ENCODE data around the gene ATP2C1.
"Not testable (repeated sequence)": the region's sequence is repeated elsewhere in the genome, so short reads cannot be mapped to it uniquely, and the experiment has no call there.

The ATP2C1 gene

GRCh38 chr3:130960139-130960795, 66.4 kb downstream of the ATP2C1 start:
- Histone ChIP-seq H3K27ac (ENCODE audit: low read length) (no peak overlapping the region), H3K36me3 (ENCODE audit: control insufficient read depth in 2 of 2, insufficient read depth in 2 of 2, low read length in 2 of 2) (peaks cover 17 to 19% of the 10 kb centered on the region in 2 donors)

DNA sequence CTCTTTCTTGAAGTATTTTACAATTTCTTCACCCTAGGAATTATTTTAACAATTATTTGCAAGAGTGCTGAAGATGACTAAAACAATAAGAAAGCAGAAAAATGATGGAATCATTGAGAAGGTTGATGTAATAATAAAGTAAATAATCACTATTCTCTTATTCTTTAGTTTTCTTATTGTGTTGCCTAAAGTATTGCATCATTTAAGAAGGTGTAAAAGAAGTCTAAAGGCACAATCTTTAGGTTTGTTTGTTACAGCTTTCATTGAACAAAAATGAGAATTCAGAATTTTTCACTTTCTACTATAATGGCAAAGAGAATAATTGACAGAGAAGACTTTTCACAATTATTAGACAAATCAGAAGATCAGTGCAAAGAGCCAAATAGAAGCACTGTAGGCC, 67.6 kb downstream of the ATP2C1 start:
- no peaks in the 10 kb centered on the region for H3K27me3 ChIP-seq (ENCODE audit: control insufficient read depth in 1 of 2, insufficient read depth in 2 of 2, low read length in 2 of 2)
- H3K27ac ChIP-seq (ENCODE audit: low read length) = no peak overlapping the region
- H3K36me3 ChIP-seq (ENCODE audit: control insufficient read depth in 2 of 2, insufficient read depth in 2 of 2, low read length in 2 of 2) = peaks cover 19 to 28% of the 10 kb centered on the region in 2 donors
- H3K9me3 ChIP-seq (ENCODE audit: control insufficient read depth in 2 of 2, low read length in 2 of 2) = no peaks in the 10 kb centered on the region
- H3K9ac ChIP-seq (ENCODE audit: low read length in 2 of 2) = no peak overlapping the region
- H3K4me1 ChIP-seq (ENCODE audit: control insufficient read depth, insufficient read depth, low read length) = no peaks in the 10 kb centered on the region
- H3K4me3 ChIP-seq (ENCODE audit: low read length in 2 of 2) = no peak overlapping the region

More at GRCh38 chr3:130960139-130960795, 66.4 kb downstream of the ATP2C1 start:
- no peak overlapping the region for H3K4me3 ChIP-seq (ENCODE audit: low read length in 2 of 2)
- no peak overlapping the region for H3K9ac ChIP-seq (ENCODE audit: low read length in 2 of 2)
- H3K27me3 ChIP-seq (ENCODE audit: control insufficient read depth in 1 of 2, insufficient read depth in 2 of 2, low read length in 2 of 2) = no peaks in the 10 kb centered on the region
- H3K4me1 ChIP-seq (ENCODE audit: control insufficient read depth, insufficient read depth, low read length) = no peaks in the 10 kb centered on the region
- no peaks in the 10 kb centered on the region for H3K9me3 ChIP-seq (ENCODE audit: control insufficient read depth in 2 of 2, low read length in 2 of 2)

- H3K27ac ChIP-seq (ENCODE audit: low read length) = no peak overlapping the region
- H3K27me3 ChIP-seq (ENCODE audit: control insufficient read depth in 1 of 2, insufficient read depth in 2 of 2, low read length in 2 of 2) = no peaks in the 10 kb centered on the region
- H3K9ac ChIP-seq (ENCODE audit: low read length in 2 of 2) = no peak overlapping the region
- H3K4me3 ChIP-seq (ENCODE audit: low read length in 2 of 2) = no peak overlapping the region
- H3K4me1 ChIP-seq (ENCODE audit: control insufficient read depth, insufficient read depth, low read length) = no peaks in the 10 kb centered on the region
- H3K9me3 ChIP-seq (ENCODE audit: control insufficient read depth in 2 of 2, low read length in 2 of 2) = no peaks in the 10 kb centered on the region
- H3K36me3 ChIP-seq (ENCODE audit: control insufficient read depth in 2 of 2, insufficient read depth in 2 of 2, low read length in 2 of 2) = peaks cover 30 to 31% of the 10 kb centered on the region in 2 donors
Observed at GRCh38 chr3:130963444-130963843, 69.6 kb downstream of the ATP2C1 start.

- H3K36me3 ChIP-seq (ENCODE audit: control insufficient read depth in 2 of 2, insufficient read depth in 2 of 2, low read length in 2 of 2) = peaks cover 30 to 34% of the 10 kb centered on the region in 2 donors
- no peak overlapping the region for H3K27ac ChIP-seq (ENCODE audit: low read length)
Observed at GRCh38 chr3:130963878-130964277, 70.0 kb downstream of the ATP2C1 start.

GRCh38 chr3:130967281-130967680, 73.4 kb downstream of the ATP2C1 start:
- no peak overlapping the region for H3K9ac ChIP-seq (ENCODE audit: low read length in 2 of 2)
- H3K4me3 ChIP-seq (ENCODE audit: low read length in 2 of 2) = no peak overlapping the region
- H3K27ac ChIP-seq (ENCODE audit: low read length) = no peak overlapping the region
- peaks cover 29 to 36% of the 10 kb centered on the region in 2 donors for H3K36me3 ChIP-seq (ENCODE audit: control insufficient read depth in 2 of 2, insufficient read depth in 2 of 2, low read length in 2 of 2)
- no peaks in the 10 kb centered on the region for H3K4me1 ChIP-seq (ENCODE audit: control insufficient read depth, insufficient read depth, low read length)
- H3K9me3 ChIP-seq (ENCODE audit: control insufficient read depth in 2 of 2, low read length in 2 of 2) = no peaks in the 10 kb centered on the region
- H3K27me3 ChIP-seq (ENCODE audit: control insufficient read depth in 1 of 2, insufficient read depth in 2 of 2, low read length in 2 of 2) = no peaks in the 10 kb centered on the region

More at GRCh38 chr3:130963878-130964277, 70.0 kb downstream of the ATP2C1 start:
- Histone ChIP-seq H3K4me1 (ENCODE audit: control insufficient read depth, insufficient read depth, low read length) (no peaks in the 10 kb centered on the region), H3K4me3 (ENCODE audit: low read length in 2 of 2) (no peak overlapping the region), H3K27me3 (ENCODE audit: control insufficient read depth in 1 of 2, insufficient read depth in 2 of 2, low read length in 2 of 2) (no peaks in the 10 kb centered on the region), H3K9me3 (ENCODE audit: control insufficient read depth in 2 of 2, low read length in 2 of 2) (no peaks in the 10 kb centered on the region), H3K9ac (ENCODE audit: low read length in 2 of 2) (no peak overlapping the region)

GRCh38 chr3:130968221-130968620, 74.3 kb downstream of the ATP2C1 start:
- Histone ChIP-seq H3K36me3 (ENCODE audit: control insufficient read depth in 2 of 2, insufficient read depth in 2 of 2, low read length in 2 of 2) (peaks cover 29 to 36% of the 10 kb centered on the region in 2 donors), H3K4me3 (ENCODE audit: low read length in 2 of 2) (no peak overlapping the region), H3K9me3 (ENCODE audit: control insufficient read depth in 2 of 2, low read length in 2 of 2) (no peaks in the 10 kb centered on the region), H3K9ac (ENCODE audit: low read length in 2 of 2) (no peak overlapping the region), H3K4me1 (ENCODE audit: control insufficient read depth, insufficient read depth, low read length) (no peaks in the 10 kb centered on the region), H3K27me3 (ENCODE audit: control insufficient read depth in 1 of 2, insufficient read depth in 2 of 2, low read length in 2 of 2) (no peaks in the 10 kb centered on the region), H3K27ac (ENCODE audit: low read length) (no peak overlapping the region)

DNA sequence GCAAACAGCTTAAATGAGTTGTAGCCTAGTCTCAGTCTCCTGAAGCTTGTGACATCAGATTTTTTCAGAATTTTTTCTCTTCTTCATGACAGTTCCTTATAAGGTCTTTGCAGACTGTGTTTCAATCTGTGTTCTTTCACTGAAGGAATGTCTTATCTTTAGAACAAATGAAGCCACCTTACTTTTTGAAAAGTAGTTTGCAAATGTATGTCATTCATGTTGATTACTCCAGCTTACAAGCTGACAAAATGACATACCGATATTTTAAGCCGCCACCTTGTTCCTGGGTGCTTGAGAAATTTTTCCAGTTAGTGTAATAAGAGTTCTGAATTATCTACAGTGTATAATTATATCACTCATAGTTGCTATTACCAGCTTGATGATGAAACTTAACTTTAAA, 75.7 kb downstream of the ATP2C1 start:
- Histone ChIP-seq H3K27ac (ENCODE audit: low read length) (no peak overlapping the region), H3K9me3 (ENCODE audit: control insufficient read depth in 2 of 2, low read length in 2 of 2) (no peaks in the 10 kb centered on the region)

DNA sequence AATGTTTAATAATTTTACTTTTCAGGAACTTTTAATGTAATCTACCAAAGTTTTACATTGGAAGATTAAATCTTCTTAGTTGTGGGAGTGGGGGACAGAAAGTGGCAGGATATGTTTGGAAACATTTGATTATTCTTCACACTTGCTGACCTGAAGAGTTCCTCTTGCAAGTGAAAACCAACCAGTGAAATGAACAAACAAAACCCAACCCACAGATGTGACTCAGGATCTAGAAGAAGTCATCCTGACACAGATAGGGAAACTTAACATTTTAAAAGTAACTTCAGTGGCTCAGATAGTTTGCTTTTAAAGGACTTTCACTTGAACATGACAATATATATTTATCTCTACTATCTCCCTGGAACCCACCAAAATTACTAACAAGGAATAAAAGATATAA, 77.3 kb downstream of the ATP2C1 start:
- Histone ChIP-seq H3K27me3 (ENCODE audit: control insufficient read depth in 1 of 2, insufficient read depth in 2 of 2, low read length in 2 of 2) (no peaks in the 10 kb centered on the region), H3K27ac (ENCODE audit: low read length) (no peak overlapping the region), H3K9ac (ENCODE audit: low read length in 2 of 2) (no peak overlapping the region), H3K4me3 (ENCODE audit: low read length in 2 of 2) (no peak overlapping the region), H3K36me3 (ENCODE audit: control insufficient read depth in 2 of 2, insufficient read depth in 2 of 2, low read length in 2 of 2) (peaks cover 21 to 46% of the 10 kb centered on the region in 2 donors), H3K4me1 (ENCODE audit: control insufficient read depth, insufficient read depth, low read length) (no peaks in the 10 kb centered on the region), H3K9me3 (ENCODE audit: control insufficient read depth in 2 of 2, low read length in 2 of 2) (no peaks in the 10 kb centered on the region)

More for the DNA sequence above, 75.7 kb downstream of the ATP2C1 start:
- no peaks in the 10 kb centered on the region for H3K27me3 ChIP-seq (ENCODE audit: control insufficient read depth in 1 of 2, insufficient read depth in 2 of 2, low read length in 2 of 2)
- H3K36me3 ChIP-seq (ENCODE audit: control insufficient read depth in 2 of 2, insufficient read depth in 2 of 2, low read length in 2 of 2) = peaks cover 29 to 41% of the 10 kb centered on the region in 2 donors
- H3K9ac ChIP-seq (ENCODE audit: low read length in 2 of 2) = no peak overlapping the region
- H3K4me3 ChIP-seq (ENCODE audit: low read length in 2 of 2) = no peak overlapping the region
- no peaks in the 10 kb centered on the region for H3K4me1 ChIP-seq (ENCODE audit: control insufficient read depth, insufficient read depth, low read length)

DNA sequence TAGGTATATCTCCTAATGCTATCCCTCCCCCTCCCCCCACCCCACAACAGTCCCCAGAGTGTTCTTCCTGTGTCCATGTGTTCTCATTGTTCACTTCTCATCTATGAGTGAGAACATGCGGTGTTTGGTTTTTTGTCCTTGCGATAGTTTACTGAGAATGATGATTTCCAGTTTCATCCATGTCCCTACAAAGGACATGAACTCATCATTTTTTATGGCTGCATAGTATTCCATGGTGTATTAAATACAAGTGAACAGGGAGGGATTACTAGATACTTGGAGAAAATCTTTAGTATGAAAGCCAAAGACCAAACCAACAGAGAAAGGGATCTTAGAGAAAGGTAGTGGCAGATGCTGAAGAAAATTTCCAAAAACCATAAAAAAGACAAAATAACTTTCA, 78.7 kb downstream of the ATP2C1 start:
- H3K4me1 ChIP-seq (ENCODE audit: control insufficient read depth, insufficient read depth, low read length); H3K4me3 ChIP-seq (ENCODE audit: low read length in 2 of 2); H3K27me3 ChIP-seq (ENCODE audit: control insufficient read depth in 1 of 2, insufficient read depth in 2 of 2, low read length in 2 of 2); H3K9ac ChIP-seq (ENCODE audit: low read length in 2 of 2); H3K27ac ChIP-seq (ENCODE audit: low read length); H3K9me3 ChIP-seq (ENCODE audit: control insufficient read depth in 2 of 2, low read length in 2 of 2): not testable (repeated sequence)
- peaks cover 24 to 45% of the 10 kb centered on the region in 2 donors for H3K36me3 ChIP-seq (ENCODE audit: control insufficient read depth in 2 of 2, insufficient read depth in 2 of 2, low read length in 2 of 2)

GRCh38 chr3:130973406-130973805, 79.5 kb downstream of the ATP2C1 start:
- Histone ChIP-seq H3K4me1 (ENCODE audit: control insufficient read depth, insufficient read depth, low read length) (no peaks in the 10 kb centered on the region), H3K36me3 (ENCODE audit: control insufficient read depth in 2 of 2, insufficient read depth in 2 of 2, low read length in 2 of 2) (peaks cover 24 to 41% of the 10 kb centered on the region in 2 donors), H3K9me3 (ENCODE audit: control insufficient read depth in 2 of 2, low read length in 2 of 2) (no peaks in the 10 kb centered on the region), H3K9ac (ENCODE audit: low read length in 2 of 2) (no peak overlapping the region), H3K27ac (ENCODE audit: low read length) (no peak overlapping the region), H3K4me3 (ENCODE audit: low read length in 2 of 2) (no peak overlapping the region), H3K27me3 (ENCODE audit: control insufficient read depth in 1 of 2, insufficient read depth in 2 of 2, low read length in 2 of 2) (no peaks in the 10 kb centered on the region)

DNA sequence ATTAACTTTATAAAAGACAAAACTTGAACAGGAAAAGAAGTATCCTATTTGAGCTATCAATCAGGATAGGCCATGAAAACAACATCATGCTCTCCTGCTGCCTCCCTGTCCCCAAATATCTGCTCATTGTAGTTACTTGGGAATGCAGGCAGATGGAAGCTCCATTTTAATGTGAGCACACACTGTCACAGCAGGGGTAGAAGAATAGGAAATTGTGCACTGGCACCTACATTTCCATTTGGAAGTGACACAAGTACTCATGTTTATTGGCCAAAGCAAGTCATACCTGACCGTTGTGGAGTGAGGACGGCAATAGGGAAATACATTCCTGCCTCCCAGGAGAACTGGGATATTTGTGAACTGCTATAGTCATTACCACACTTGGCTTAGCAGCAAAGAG, 80.3 kb downstream of the ATP2C1 start:
- no peaks in the 10 kb centered on the region for H3K9me3 ChIP-seq (ENCODE audit: control insufficient read depth in 2 of 2, low read length in 2 of 2)
- H3K36me3 ChIP-seq (ENCODE audit: control insufficient read depth in 2 of 2, insufficient read depth in 2 of 2, low read length in 2 of 2) = peaks cover 23 to 34% of the 10 kb centered on the region in 2 donors
- H3K4me1 ChIP-seq (ENCODE audit: control insufficient read depth, insufficient read depth, low read length) = no peaks in the 10 kb centered on the region
- no peaks in the 10 kb centered on the region for H3K27me3 ChIP-seq (ENCODE audit: control insufficient read depth in 1 of 2, insufficient read depth in 2 of 2, low read length in 2 of 2)
- no peak overlapping the region for H3K27ac ChIP-seq (ENCODE audit: low read length)
- no peak overlapping the region for H3K9ac ChIP-seq (ENCODE audit: low read length in 2 of 2)
- H3K4me3 ChIP-seq (ENCODE audit: low read length in 2 of 2) = no peak overlapping the region
